K562 (cell line): ENCODE measurements around the gene INHBC. TPM values are rescaled to one million over a fixed set of nuclear protein-coding genes. Genes with fewer than 3 reads are reported as not detected.

Source experiments
- AFF1 ChIP-seq, 2 experiments: fragments of 450-650 bp; IDR thresholded peaks; 2 replicates each; pipeline ENCODE4 v1.6.1; 2018; ENCODE audit warnings: mild to moderate bottlenecking in 2 of 2, low read depth in 1 of 2; ENCODE audit not compliant: partially characterized antibody in 2 of 2
- CBX3 ChIP-seq, 2 experiments: IDR thresholded peaks; 1 replicate in 1 of 2; 2 replicates in 1 of 2; pipeline ENCODE4 v1.6.1; 2012; ENCODE audit warnings: inconsistent platforms in 2 of 2, low read length in 2 of 2, borderline replicate concordance in 1 of 2, control low read depth in 1 of 2
- ETS1 ChIP-seq: conservative IDR thresholded peaks from 2 replicates; pipeline ENCODE4 v1.6.1; 2011; ENCODE audit warnings: low read depth, mild to moderate bottlenecking, low read length; ENCODE audit not compliant: control insufficient read depth
- HDAC2 ChIP-seq: fragments of 450-650 bp; IDR thresholded peaks from 2 replicates; pipeline ENCODE4 v1.6.1; 2016; ENCODE audit warnings: mild to moderate bottlenecking
- HMG20B ChIP-seq: fragments of 250-450 bp; sonication (Bioruptor Pico); IDR thresholded peaks from 2 replicates; pipeline ENCODE4 v1.5.0; 2021; ENCODE audit warnings: mild to moderate bottlenecking
- KLF13 ChIP-seq: fragments of 450-650 bp; IDR thresholded peaks from 2 replicates; pipeline ENCODE4 v1.6.1; 2016; ENCODE audit warnings: missing genetic modification characterization, low read depth, mild to moderate bottlenecking, missing compliant biosample characterization, moderate library complexity, borderline replicate concordance
- L3MBTL2 ChIP-seq: fragments of 450-650 bp; IDR thresholded peaks from 2 replicates; pipeline ENCODE4 v1.6.1; 2016; ENCODE audit warnings: mild to moderate bottlenecking, moderate library complexity
- OTX1 ChIP-seq: fragments of 450-650 bp; formaldehyde crosslinking; IDR thresholded peaks from 2 replicates; pipeline ENCODE4 v1.4.0; 2022; ENCODE audit warnings: mild to moderate bottlenecking
- TBL1XR1 ChIP-seq, 2 experiments: IDR thresholded peaks; 2 replicates each; pipeline ENCODE4 v1.6.1; 2012; ENCODE audit warnings: improper control_type of control experiment in 2 of 2, low read length in 2 of 2, mild to moderate bottlenecking in 1 of 2
- TCFL5 ChIP-seq: fragments of 250-450 bp; sonication (Bioruptor Pico); conservative IDR thresholded peaks from 2 replicates; pipeline ENCODE4 v1.6.1; 2021; ENCODE audit warnings: mild to moderate bottlenecking, moderate library complexity, matching md5 sums
- TRIM24 ChIP-seq, 2 experiments: fragments of 450-650 bp; IDR thresholded peaks; 2 replicates each; pipeline ENCODE4 v1.6.1; 2016
- ZBTB1 ChIP-seq: sonication (generic); formaldehyde crosslinking; IDR thresholded peaks from 2 replicates; pipeline ENCODE4 v1.8.1; 2023; ENCODE audit warnings: missing genetic modification reagents, low read depth, mild to moderate bottlenecking, borderline replicate concordance
- ZNF354B ChIP-seq: fragments of 250-450 bp; sonication (Bioruptor Pico); IDR thresholded peaks from 2 replicates; pipeline ENCODE4 v1.4.0; 2020
- ZNF395 ChIP-seq: fragments of 200-800 bp; sonication (Bioruptor generic); IDR thresholded peaks from 2 replicates; pipeline ENCODE4 v1.6.1; 2017; ENCODE audit warnings: missing genetic modification characterization, missing compliant biosample characterization
- ZNF398 ChIP-seq: fragments of 250-450 bp; sonication (Bioruptor Pico); IDR thresholded peaks from 2 replicates; pipeline ENCODE4 v1.8.0; 2021; ENCODE audit warnings: moderate library complexity, mild to moderate bottlenecking, inconsistent platforms
- ZNF655 ChIP-seq: fragments of 250-450 bp; sonication (Bioruptor Pico); IDR thresholded peaks from 2 replicates; pipeline ENCODE4 v1.5.0; 2021
- polyA plus RNA-seq, 8 experiments: library from polyadenylated mRNA; depleted of rRNA in 4 of 8; stranded (reverse) in 5 of 8; unstranded in 3 of 8; fragments of >200 nt; fragmentation: Nextera tagmentation in 2 of 8; fragmentation: Illumina TruSeq in 1 of 8; extraction: Ambion mirVana in 2 of 8; extraction: Trizol in 1 of 8; gene quantifications; 2 replicates each; pipeline versions ENCODE4 v1.2.1 to v1.2.3, GENCODE V29; 2011 to 2014; ENCODE audit warnings: inconsistent platforms in 1 of 8, missing spikeins in 1 of 8
- total RNA-seq, 7 experiments: library from RNA; depleted of rRNA in 6 of 7; stranded (reverse); fragments of >200 nt in 6 of 7; fragmentation: Illumina TruSeq in 2 of 7; extraction: Trizol in 2 of 7; gene quantifications; 2 replicates each; pipeline versions ENCODE4 v1.2.1 to v1.2.3, GENCODE V29; 2011 to 2021; ENCODE audit warnings: low replicate concordance in 1 of 7

Gene INHBC
- total and polyA plus RNA-seq, 9 of the 15 experiments (the other 6 are each of a cell fraction or from before 2014, with no cell fraction given) = 0.07 to 0.24 (median 0.15) TPM; not detected in 4

- TF ChIP-seq CBX3 (IDR thresholded peaks at IDR 0.05; ENCODE audit: borderline replicate concordance in 1 of 2, low read length in 2 of 2) (peak in 1 of 2 experiments; percentile 84; a peak in 2 of 3 replicates), HDAC2 (no peak), ZNF655 (CRISPR knock-in tag) (no peak), HMG20B (CRISPR knock-in tag) (no peak), KLF13 (tag) (peak; percentile 63; the same call in 1 of the 2 replicates), TBL1XR1 (IDR thresholded peaks at IDR 0.05; ENCODE audit: low read length in 2 of 2) (peak in 1 of 2 experiments; percentile 30; a peak in 1 of 4 replicates), ZBTB1 (CRISPR knock-in tag) (peak; percentile 88; the same call in 1 of the 2 replicates), TCFL5 (CRISPR knock-in tag) (0 out of 2 replicates have a peak, but pooled peaks have one; percentile 12), ZNF398 (no peak), ZNF395 (peak; percentile 89; the same call in 1 of the 2 replicates), OTX1 (no peak), ZNF354B (CRISPR knock-in tag) (0 out of 2 replicates have a peak, but pooled peaks have one; percentile 7), AFF1 (IDR thresholded peaks at IDR 0.05; ENCODE audit: low read depth in 1 of 2, partially characterized antibody in 2 of 2) (no peak), ETS1 (peak; percentile 39; the same call in 1 of the 2 replicates), TRIM24 (IDR thresholded peaks at IDR 0.05) (peak in 1 of 2 experiments; percentile 52; a peak in 1 of 4 replicates), L3MBTL2 (peak; percentile 97)
Observed at GRCh38 chr12:57430931-57431566, 3.5 kb upstream of the INHBC start, which contains the start of gene R3HDM2 (continued).
